GM12878 (cell line): ENCODE data around the gene KDM4C. TPM values are rescaled to one million over a fixed set of nuclear protein-coding genes. Genes with fewer than 3 reads are reported as not detected.

Experiments used
- ATAC-seq: fragments of 200-7000 bp; cut with Tn5 transposase; 3 replicates; pipeline ENCODE4 v1.9.1; 2020; ENCODE audit warnings: mild to moderate bottlenecking, moderate library complexity
- BruUV-seq: library from RNA; stranded (reverse); fragments of 400-500 nt; replicated peaks from 2 replicates; lab custom pipeline; 2021; lab: Mats Ljungman, UMichigan
- CTCF ChIA-PET: fragments of 300-600 bp; sonication (Branson Sonifier 250); formaldehyde crosslinking; extraction: SDS; loops from one replicate; lab custom pipeline; 2021; ENCODE audit warnings: inconsistent platforms; lab: Yijun Ruan, JAX
- POLR2A ChIA-PET: fragments of 350-600 bp; formaldehyde crosslinking; extraction: SDS; loops from one replicate; lab custom pipeline; 2021; ENCODE audit warnings: inconsistent platforms; lab: Charles Lee
- RAD21 ChIA-PET: fragments of 300-600 bp; sonication (Branson Sonifier 250); formaldehyde crosslinking; loops from one replicate; lab custom pipeline; 2023; ENCODE audit warnings: antibody characterized with exemption; ENCODE audit not compliant: unreplicated experiment; lab: Charles Lee
- SMC1A ChIA-PET: fragments of 300-600 bp; sonication (Branson Sonifier 250); formaldehyde crosslinking; loops from one replicate; lab custom pipeline; 2023; ENCODE audit not compliant: unreplicated experiment, uncharacterized antibody; lab: Charles Lee
- DNase-seq: peaks from one replicate; pipeline ENCODE4 v3.0.0-alpha.2; 2011; ENCODE audit warnings: low read depth, low spot score
- FAIRE-seq: peaks from 3 replicates; lab custom pipeline; 2011; peaks lifted over from hg19 to GRCh38; lab: Jason Lieb, UNC
- H2AFZ ChIP-seq: 2 replicates; pipeline ENCODE4 v1.6.0; 2011; ENCODE audit warnings: low read depth, low read length, control low read depth; ENCODE audit not compliant: control insufficient read depth
- H3K27ac ChIP-seq: 2 replicates; pipeline ENCODE4 v1.5.1; 2011; ENCODE audit warnings: control low read depth; ENCODE audit not compliant: control insufficient read depth, insufficient read depth
- H3K27me3 ChIP-seq, 2 experiments: replicated peaks in 1 of 2; 2 replicates each; pipeline versions ENCODE4 v1.6.0 to v1.6.1; 2011; ENCODE audit warnings: low read length in 1 of 2; ENCODE audit not compliant: control insufficient read depth in 2 of 2, insufficient read depth in 2 of 2
- H3K36me3 ChIP-seq, 2 experiments: 2 replicates each; pipeline ENCODE4 v1.5.1; 2011; ENCODE audit warnings: low read length in 1 of 2; ENCODE audit not compliant: control insufficient read depth in 2 of 2, insufficient read depth in 2 of 2
- H3K4me1 ChIP-seq: 2 replicates; pipeline ENCODE4 v1.6.1; 2011; ENCODE audit warnings: mild to moderate bottlenecking, low read length, moderate library complexity, mixed read lengths; ENCODE audit not compliant: control insufficient read depth, insufficient read depth
- H3K4me2 ChIP-seq: 2 replicates; pipeline ENCODE4 v1.6.0; 2011; ENCODE audit warnings: control low read depth; ENCODE audit not compliant: control insufficient read depth, insufficient read depth
- H3K4me3 ChIP-seq: fragments of 200-600 bp; sonication (generic); 2 replicates; pipeline ENCODE4 v1.5.1; 2016
- H3K79me2 ChIP-seq: 2 replicates; pipeline ENCODE4 v1.6.0; 2011; ENCODE audit warnings: low read length; ENCODE audit not compliant: control insufficient read depth, insufficient read depth
- H3K9ac ChIP-seq: 2 replicates; pipeline ENCODE4 v1.8.0; 2011; ENCODE audit warnings: low read length, control low read depth, mixed read lengths; ENCODE audit not compliant: control insufficient read depth, insufficient read depth
- H3K9me3 ChIP-seq: replicated peaks from 3 replicates; pipeline ENCODE4 v1.5.1; 2011; ENCODE audit warnings: mild to moderate bottlenecking, low read length; ENCODE audit not compliant: control insufficient read depth, insufficient read depth
- H4K20me1 ChIP-seq: 2 replicates; pipeline ENCODE4 v1.6.0; 2011; ENCODE audit not compliant: control insufficient read depth, insufficient read depth
- ASH2L ChIP-seq: fragments of 300-600, 200-600 bp; sonication (generic); IDR thresholded peaks from 2 replicates; pipeline ENCODE4 v1.6.1; 2017; ENCODE audit warnings: low read depth, mild to moderate bottlenecking, borderline replicate concordance
- HDAC6 ChIP-seq: fragments of 200-600 bp; sonication (generic); IDR thresholded peaks from one replicate; pipeline ENCODE4 v1.8.0; 2017; ENCODE audit warnings: antibody characterized with exemption; ENCODE audit not compliant: unreplicated experiment
- HDGF ChIP-seq: fragments of 450-650 bp; IDR thresholded peaks from 2 replicates; pipeline ENCODE4 v1.6.1; 2016; ENCODE audit warnings: antibody characterized with exemption
- RUNX3 ChIP-seq: IDR thresholded peaks from 2 replicates; pipeline ENCODE4 v1.6.1; 2012; ENCODE audit warnings: low read length, inconsistent platforms
- STAT3 ChIP-seq: IDR thresholded peaks from 2 replicates; pipeline ENCODE4 v1.6.1; 2011; ENCODE audit warnings: low read depth, low read length, improper control_type of control experiment
- TCF7 ChIP-seq: IDR thresholded peaks from 2 replicates; pipeline ENCODE4 v1.6.1; 2014; ENCODE audit warnings: antibody characterized with exemption, borderline replicate concordance
- YY1 ChIP-seq: IDR thresholded peaks from 2 replicates; pipeline ENCODE4 v1.6.1; 2011; ENCODE audit warnings: low read depth, mild to moderate bottlenecking, low read length
- ZBTB11 ChIP-seq: fragments of 450-650 bp; formaldehyde crosslinking; IDR thresholded peaks from 2 replicates; pipeline ENCODE4 v1.5.0; 2022; ENCODE audit warnings: mild to moderate bottlenecking, missing genetic modification characterization
- WGBS: methylation state at CpG from one replicate; pipeline ENCODE4 v1.1.6; 2016; ENCODE audit warnings: low lambda C conversion rate; ENCODE audit not compliant: insufficient replicate concordance, insufficient coverage; ENCODE audit errors: missing lambda C conversion rate; 5-methylcytosine and 5-hydroxymethylcytosine counted together
- in situ Hi-C: fragments of 300-500 bp; cut with MboI; formaldehyde crosslinking; loops from 9 replicates; pipeline ENCODE4 v1.14.3; 2018; ENCODE audit warnings: mixed read lengths
- intact Hi-C: fragments of 100-400 bp; cut with micrococcal nuclease; formaldehyde crosslinking; loops from one replicate; pipeline ENCODE4 v1.14.2; 2022; ENCODE audit not compliant: unreplicated experiment
- polyA plus RNA-seq, 11 experiments: library from polyadenylated mRNA; depleted of rRNA in 4 of 11; unstranded in 6 of 11; stranded (reverse) in 5 of 11; fragments of >200 nt; fragmentation: Nextera tagmentation in 4 of 11; fragmentation: Illumina TruSeq in 1 of 11; extraction: Ambion mirVana in 4 of 11; extraction: Trizol in 1 of 11; gene quantifications; 1 replicate in 1 of 11; 2 replicates in 10 of 11; pipeline versions ENCODE4 v1.2.1 to v1.2.3, GENCODE V29; 2011 to 2016; ENCODE audit warnings: inconsistent platforms in 2 of 11, missing spikeins in 2 of 11, low read depth in 1 of 11
- total RNA-seq, 4 experiments: library from RNA; depleted of rRNA in 3 of 4; stranded (reverse); fragments of >200 nt in 3 of 4; fragmentation: Illumina TruSeq in 1 of 4; extraction: Trizol in 1 of 4; gene quantifications; 2 replicates each; pipeline versions ENCODE4 v1.2.1 to v1.2.3, GENCODE V29; 2013 to 2021
- TF ChIP-seq, protein P1 (sequence below): fragments of 450-650 bp; IDR thresholded peaks from 2 replicates; pipeline ENCODE4 v1.6.1; 2018; ENCODE audit warnings: borderline replicate concordance, mild to moderate bottlenecking; ENCODE audit not compliant: partially characterized antibody

KDM4C gene
- total and polyA plus RNA-seq, 10 of the 15 experiments (the other 5 are each of a cell fraction or from before 2014, with no cell fraction given), result 6.8 to 41.2 (median 20.1) TPM

GRCh38 chr9:6870149-6870548 is 112.4 kb downstream of the KDM4C start:
- Histone ChIP-seq H2AFZ (no peak overlapping the region), H4K20me1 (no peaks in the 10 kb centered on the region), H3K36me3 (peaks cover 0 to 3% of the 10 kb centered on the region in 2 experiments; a peak in 2 of 4 replicates), H3K9ac (no peak overlapping the region), H3K27ac (no peak overlapping the region), H3K9me3 (no peaks in the 10 kb centered on the region; the same call in 2 of the 3 replicates), H3K79me2 (no peaks in the 10 kb centered on the region), H3K27me3 (no peaks in the 10 kb centered on the region), H3K4me2 (no peak overlapping the region), H3K4me3 (no peak overlapping the region), H3K4me1 (no peaks in the 10 kb centered on the region; the same call in 1 of the 2 replicates)
- BruUV-seq, result no TSS peak
- ChIA-PET POLR2A (no interaction called here), CTCF (interaction anchor here (1.4 kb wide), 1 partner anchor 43 kb away, joined by 3 read pairs; no protein-coding TSS in a partner anchor), RAD21 (no interaction called here), SMC1A (interaction anchor here (1.1 kb wide), 1 partner anchor 21 kb away, joined by 4 read pairs; no protein-coding TSS in a partner anchor)
- DNase-seq, result no peak
- no peak for FAIRE-seq
- 100% methylated on average over 1 of the region's 1 CpG for WGBS
- ATAC-seq, result no peak
- intact Hi-C loops (no loop called here), in situ Hi-C loops (no loop called here)
- TF ChIP-seq HDAC6 (no peak), TCF7 (no peak), ZBTB11 (CRISPR knock-in tag) (no peak), RUNX3 (no peak), HDGF (no peak), YY1 (no peak), ASH2L (no peak), STAT3 (no peak)
- TF ChIP-seq, protein P1, sequence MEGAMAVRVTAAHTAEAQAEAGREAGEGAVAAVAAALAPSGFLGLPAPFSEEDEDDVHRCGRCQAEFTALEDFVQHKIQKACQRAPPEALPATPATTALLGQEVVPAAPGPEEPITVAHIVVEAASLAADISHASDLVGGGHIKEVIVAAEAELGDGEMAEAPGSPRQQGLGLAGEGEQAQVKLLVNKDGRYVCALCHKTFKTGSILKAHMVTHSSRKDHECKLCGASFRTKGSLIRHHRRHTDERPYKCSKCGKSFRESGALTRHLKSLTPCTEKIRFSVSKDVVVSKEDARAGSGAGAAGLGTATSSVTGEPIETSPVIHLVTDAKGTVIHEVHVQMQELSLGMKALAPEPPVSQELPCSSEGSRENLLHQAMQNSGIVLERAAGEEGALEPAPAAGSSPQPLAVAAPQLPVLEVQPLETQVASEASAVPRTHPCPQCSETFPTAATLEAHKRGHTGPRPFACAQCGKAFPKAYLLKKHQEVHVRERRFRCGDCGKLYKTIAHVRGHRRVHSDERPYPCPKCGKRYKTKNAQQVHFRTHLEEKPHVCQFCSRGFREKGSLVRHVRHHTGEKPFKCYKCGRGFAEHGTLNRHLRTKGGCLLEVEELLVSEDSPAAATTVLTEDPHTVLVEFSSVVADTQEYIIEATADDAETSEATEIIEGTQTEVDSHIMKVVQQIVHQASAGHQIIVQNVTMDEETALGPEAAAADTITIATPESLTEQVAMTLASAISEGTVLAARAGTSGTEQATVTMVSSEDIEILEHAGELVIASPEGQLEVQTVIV, result no peak
